ENCODE data around the gene HARBI1. TPM values are rescaled to one million over a fixed set of nuclear protein-coding genes. Genes with fewer than 3 reads are reported as not detected.

Gene HARBI1
- total RNA-seq, 1 experiment from 2014 or later: 6.3 TPM

DNA sequence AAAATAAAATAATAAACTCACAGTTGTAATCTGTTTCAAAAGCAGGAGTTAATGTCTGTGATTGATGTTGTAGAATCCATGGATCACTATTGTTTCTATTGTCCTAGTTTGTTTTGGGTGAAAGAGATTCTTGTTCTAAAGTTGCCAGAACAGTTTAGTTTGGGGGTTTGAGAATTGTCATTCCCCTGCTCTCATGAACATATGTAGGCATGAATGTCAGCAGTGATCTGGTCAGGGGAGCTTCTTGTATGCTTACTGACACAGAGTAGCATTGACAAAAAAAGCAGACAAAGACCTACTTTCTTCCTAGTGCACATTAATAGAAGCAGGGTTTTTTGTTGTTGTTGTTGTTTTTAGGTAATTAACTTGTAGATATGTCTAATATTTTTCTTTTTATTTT, 44.8 kb upstream of the HARBI1 start:
- Histone ChIP-seq H3K4ac (ENCODE audit: low read depth, low read length) (no peak overlapping the region), H4K5ac (ENCODE audit: insufficient read length, low read depth, low read length) (no peak overlapping the region), H3K18ac (ENCODE audit: insufficient read length, low read depth, low read length) (no peak overlapping the region), H3K4me1 (ENCODE audit: insufficient read depth, low read length) (no peaks in the 10 kb centered on the region), H3K56ac (ENCODE audit: insufficient read length, low read depth, low read length) (no peak overlapping the region), H3K9ac (ENCODE audit: extremely low read depth, insufficient read length, low read length) (no peak overlapping the region), H2AFZ (ENCODE audit: low read length) (no peak overlapping the region), H4K20me1 (ENCODE audit: control insufficient read depth, insufficient read depth, insufficient read length) (no peaks in the 10 kb centered on the region), H2BK15ac (ENCODE audit: low read depth, low read length) (no peak overlapping the region), H3T11ph (ENCODE audit: low read length) (no peak overlapping the region), H3K27ac (ENCODE audit: insufficient read length, low read depth, low read length) (no peak overlapping the region), H2AK5ac (ENCODE audit: insufficient read length, low read length) (no peak overlapping the region), H4K8ac (replicated peaks; ENCODE audit: insufficient read length, low read depth, low read length) (no peak overlapping the region), H3K4me2 (ENCODE audit: insufficient read depth, insufficient read length, low read length) (no peak overlapping the region), H3K14ac (ENCODE audit: insufficient read depth, low read length) (no peak overlapping the region), H3K79me1 (ENCODE audit: insufficient read depth, low read depth, low read length, poor library complexity, severe bottlenecking) (no peaks in the 10 kb centered on the region), H3K79me2 (ENCODE audit: insufficient read depth, low read length) (no peaks in the 10 kb centered on the region), H3K23me2 (ENCODE audit: insufficient read length, low read depth, low read length, poor library complexity, severe bottlenecking) (no peaks in the 10 kb centered on the region), H4K91ac (ENCODE audit: insufficient read length, low read depth, low read length) (no peak overlapping the region), H2BK5ac (ENCODE audit: insufficient read length, low read length) (no peak overlapping the region), H2BK120ac (ENCODE audit: low read depth, low read length, poor library complexity, severe bottlenecking) (no peak overlapping the region), H3K27me3 (ENCODE audit: insufficient read depth, low read length) (no peaks in the 10 kb centered on the region), H3K23ac (ENCODE audit: insufficient read length, low read depth, low read length) (no peak overlapping the region), H2BK20ac (ENCODE audit: low read depth, low read length, poor library complexity, severe bottlenecking) (no peak overlapping the region), H2BK12ac (ENCODE audit: insufficient read length, low read depth, low read length) (no peak overlapping the region), H3K9me3 (ENCODE audit: control insufficient read depth, low read depth, low read length) (no peaks in the 10 kb centered on the region)
- Mint-ChIP-seq H3K27me3 (ENCODE audit: low read depth) (no peaks in the 10 kb centered on the region), H3K9me3 (no peaks in the 10 kb centered on the region), H3K4me1 (no peaks in the 10 kb centered on the region), H3K4me3 (no peak overlapping the region), H3K27ac (no peak overlapping the region), H3K36me3 (ENCODE audit: insufficient read depth in 1 of 3, low read depth in 3 of 3) (peaks cover 15 to 80% (median 69%) of the 10 kb centered on the region in 3 experiments; a peak in 6 of 7 replicates)
- TF ChIP-seq, protein P1, sequence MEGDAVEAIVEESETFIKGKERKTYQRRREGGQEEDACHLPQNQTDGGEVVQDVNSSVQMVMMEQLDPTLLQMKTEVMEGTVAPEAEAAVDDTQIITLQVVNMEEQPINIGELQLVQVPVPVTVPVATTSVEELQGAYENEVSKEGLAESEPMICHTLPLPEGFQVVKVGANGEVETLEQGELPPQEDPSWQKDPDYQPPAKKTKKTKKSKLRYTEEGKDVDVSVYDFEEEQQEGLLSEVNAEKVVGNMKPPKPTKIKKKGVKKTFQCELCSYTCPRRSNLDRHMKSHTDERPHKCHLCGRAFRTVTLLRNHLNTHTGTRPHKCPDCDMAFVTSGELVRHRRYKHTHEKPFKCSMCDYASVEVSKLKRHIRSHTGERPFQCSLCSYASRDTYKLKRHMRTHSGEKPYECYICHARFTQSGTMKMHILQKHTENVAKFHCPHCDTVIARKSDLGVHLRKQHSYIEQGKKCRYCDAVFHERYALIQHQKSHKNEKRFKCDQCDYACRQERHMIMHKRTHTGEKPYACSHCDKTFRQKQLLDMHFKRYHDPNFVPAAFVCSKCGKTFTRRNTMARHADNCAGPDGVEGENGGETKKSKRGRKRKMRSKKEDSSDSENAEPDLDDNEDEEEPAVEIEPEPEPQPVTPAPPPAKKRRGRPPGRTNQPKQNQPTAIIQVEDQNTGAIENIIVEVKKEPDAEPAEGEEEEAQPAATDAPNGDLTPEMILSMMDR (conservative IDR thresholded peaks at IDR 0.05): no peak
- no peak for DNase-seq
